HEK293T (cell line): ENCODE measurements around the gene TM4SF1.

Source experiments
- BHLHE40 ChIP-seq: fragments of 450-650 bp; IDR thresholded peaks from 2 replicates; pipeline ENCODE4 v1.6.1; 2016; ENCODE audit warnings: mild to moderate bottlenecking, moderate library complexity, borderline replicate concordance
- FOXM1 ChIP-seq: fragments of 450-650 bp; IDR thresholded peaks from 2 replicates; pipeline ENCODE4 v1.6.1; 2017; ENCODE audit warnings: mild to moderate bottlenecking, borderline replicate concordance
- HDGF ChIP-seq: fragments of 450-650 bp; IDR thresholded peaks from 2 replicates; pipeline ENCODE4 v1.6.1; 2017; ENCODE audit warnings: antibody characterized with exemption, borderline replicate concordance
- LEF1 ChIP-seq: fragments of 450-650 bp; IDR thresholded peaks from 2 replicates; pipeline ENCODE4 v1.6.1; 2017; ENCODE audit warnings: mild to moderate bottlenecking, borderline replicate concordance
- SP1 ChIP-seq: fragments of 450-650 bp; IDR thresholded peaks from 2 replicates; pipeline ENCODE4 v1.6.1; 2017
- SUZ12 ChIP-seq: fragments of 450-650 bp; IDR thresholded peaks from 2 replicates; pipeline ENCODE4 v1.6.1; 2016; ENCODE audit warnings: mild to moderate bottlenecking

- TF ChIP-seq FOXM1 (no peak), SP1 (no peak), BHLHE40 (no peak), HDGF (no peak), LEF1 (no peak), SUZ12 (no peak)
Measured at GRCh38 chr3:149364624-149365023, 12.8 kb downstream of the TM4SF1 start.
